ENCODE measurements around the gene LMNTD1.

The LMNTD1 gene

GRCh38 chr12:25581067-25581466, 28.0 kb upstream of the LMNTD1 start:
- DNase-seq = no peak
- TF ChIP-seq CTCF (IDR thresholded peaks at IDR 0.05) = no peak
- Mint-ChIP-seq H3K9me3 (peaks cover 13% of the 10 kb centered on the region), H3K36me3 (ENCODE audit: low read depth) (no peaks in the 10 kb centered on the region), H3K27me3 (ENCODE audit: low read depth, poor library complexity) (no peaks in the 10 kb centered on the region), H3K4me1 (no peaks in the 10 kb centered on the region), H3K4me3 (no peak overlapping the region), H3K27ac (no peak overlapping the region)

GRCh38 chr12:25578411-25579143, 25.5 kb upstream of the LMNTD1 start:
- Mint-ChIP-seq H3K27ac (no peak overlapping the region), H3K9me3 (peaks cover 13% of the 10 kb centered on the region), H3K27me3 (ENCODE audit: low read depth, poor library complexity) (no peaks in the 10 kb centered on the region), H3K4me1 (no peaks in the 10 kb centered on the region), H3K36me3 (ENCODE audit: low read depth) (no peaks in the 10 kb centered on the region), H3K4me3 (no peak overlapping the region)
- no peak for DNase-seq
- no peak for TF ChIP-seq CTCF (IDR thresholded peaks at IDR 0.05)

- Mint-ChIP-seq H3K4me1 (no peaks in the 10 kb centered on the region), H3K4me3 (no peak overlapping the region), H3K9me3 (peaks cover 13% of the 10 kb centered on the region), H3K27me3 (ENCODE audit: low read depth, poor library complexity) (no peaks in the 10 kb centered on the region), H3K36me3 (ENCODE audit: low read depth) (no peaks in the 10 kb centered on the region), H3K27ac (no peak overlapping the region)
- no peak for TF ChIP-seq CTCF (IDR thresholded peaks at IDR 0.05)
- no peak for DNase-seq
These were observed 21.7 kb upstream of the LMNTD1 start for GRCh38 chr12:25574761-25575160.

GRCh38 chr12:25573346-25573745, 20.3 kb upstream of the LMNTD1 start:
- H3K27ac Mint-ChIP-seq = no peak overlapping the region
- H3K9me3 Mint-ChIP-seq = peaks cover 13% of the 10 kb centered on the region
- no peak for DNase-seq
- no peaks in the 10 kb centered on the region for H3K4me1 Mint-ChIP-seq
- TF ChIP-seq CTCF (IDR thresholded peaks at IDR 0.05) = no peak
- H3K27me3 Mint-ChIP-seq (ENCODE audit: low read depth, poor library complexity) = no peaks in the 10 kb centered on the region
- no peaks in the 10 kb centered on the region for H3K36me3 Mint-ChIP-seq (ENCODE audit: low read depth)
- no peak overlapping the region for H3K4me3 Mint-ChIP-seq

- Mint-ChIP-seq H3K36me3 (ENCODE audit: low read depth) (no peaks in the 10 kb centered on the region), H3K9me3 (peaks cover 19% of the 10 kb centered on the region), H3K4me1 (no peaks in the 10 kb centered on the region), H3K27me3 (ENCODE audit: low read depth, poor library complexity) (no peaks in the 10 kb centered on the region), H3K4me3 (no peak overlapping the region), H3K27ac (no peak overlapping the region)
- no peak for DNase-seq
- no peak for TF ChIP-seq CTCF (IDR thresholded peaks at IDR 0.05)
These were observed 17.3 kb upstream of the LMNTD1 start for GRCh38 chr12:25570418-25570817.

Data from nephron progenitor cell (in vitro differentiated cells).